HG03342 (cell line): Measurements from ENCODE around the gene CDCP1.

Experiments
- ATAC-seq: cut with Tn5 transposase; IDR thresholded peaks from one replicate; pipeline ENCODE4 v1.9.1; 2021; ENCODE audit warnings: mild to moderate bottlenecking, moderate library complexity; ENCODE audit not compliant: unreplicated experiment

CDCP1 gene

GRCh38 chr3:45145681-45146614 is at the start of gene CDCP1:
Gene CDCP1, minus strand, starts transcription at chr3:45146378. Its CDS starts 91 bp downstream, at chr3:45146287.
- no peak for ATAC-seq

GRCh38 chr3:45194791-45195190 is 48.6 kb upstream of the CDCP1 start:
- no peak for ATAC-seq

- ATAC-seq, result no peak
Observed at GRCh38 chr3:45191924-45192417, 45.8 kb upstream of the CDCP1 start.

- ATAC-seq, result no peak
Observed at GRCh38 chr3:45191424-45191823, 45.2 kb upstream of the CDCP1 start.

GRCh38 chr3:45188719-45189659 is 42.8 kb upstream of the CDCP1 start:
- no peak for ATAC-seq

GRCh38 chr3:45187694-45188141 is 41.5 kb upstream of the CDCP1 start:
- ATAC-seq, result no peak

GRCh38 chr3:45186871-45187270 is 40.7 kb upstream of the CDCP1 start:
- no peak for ATAC-seq

GRCh38 chr3:45185461-45185860 is 39.3 kb upstream of the CDCP1 start:
- no peak for ATAC-seq

GRCh38 chr3:45185052-45185451 is 38.9 kb upstream of the CDCP1 start:
- ATAC-seq, result no peak

- no peak for ATAC-seq
Observed at GRCh38 chr3:45183872-45184262, 37.7 kb upstream of the CDCP1 start.

- no peak for ATAC-seq
Observed at GRCh38 chr3:45182915-45183871, 37.0 kb upstream of the CDCP1 start.

- ATAC-seq, result no peak
Observed at GRCh38 chr3:45181496-45181895, 35.3 kb upstream of the CDCP1 start.

GRCh38 chr3:45180899-45181298 is 34.7 kb upstream of the CDCP1 start:
- ATAC-seq, result no peak

GRCh38 chr3:45180051-45180450 is 33.9 kb upstream of the CDCP1 start:
- no peak for ATAC-seq

GRCh38 chr3:45179163-45179562 is 33.0 kb upstream of the CDCP1 start:
- ATAC-seq, result no peak

GRCh38 chr3:45178183-45179023 is 32.2 kb upstream of the CDCP1 start:
- ATAC-seq, result no peak

- ATAC-seq, result no peak
Observed at GRCh38 chr3:45176912-45177311, 30.7 kb upstream of the CDCP1 start.

- ATAC-seq, result no peak
Observed at GRCh38 chr3:45174234-45174633, 28.1 kb upstream of the CDCP1 start.

- ATAC-seq, result no peak
Observed at GRCh38 chr3:45173776-45174175, 27.6 kb upstream of the CDCP1 start.
